AG08395 (cell line): ENCODE measurements around the gene ALOX15B.
"Not testable (repeated sequence)": the region's sequence is repeated elsewhere in the genome, so short reads cannot be mapped to it uniquely, and the experiment has no call there.

Experiments
- DNase-seq: peaks from one replicate; pipeline ENCODE4 v3.0.0; 2012; ENCODE audit warnings: mixed read lengths, low spot score

The ALOX15B gene

DNA sequence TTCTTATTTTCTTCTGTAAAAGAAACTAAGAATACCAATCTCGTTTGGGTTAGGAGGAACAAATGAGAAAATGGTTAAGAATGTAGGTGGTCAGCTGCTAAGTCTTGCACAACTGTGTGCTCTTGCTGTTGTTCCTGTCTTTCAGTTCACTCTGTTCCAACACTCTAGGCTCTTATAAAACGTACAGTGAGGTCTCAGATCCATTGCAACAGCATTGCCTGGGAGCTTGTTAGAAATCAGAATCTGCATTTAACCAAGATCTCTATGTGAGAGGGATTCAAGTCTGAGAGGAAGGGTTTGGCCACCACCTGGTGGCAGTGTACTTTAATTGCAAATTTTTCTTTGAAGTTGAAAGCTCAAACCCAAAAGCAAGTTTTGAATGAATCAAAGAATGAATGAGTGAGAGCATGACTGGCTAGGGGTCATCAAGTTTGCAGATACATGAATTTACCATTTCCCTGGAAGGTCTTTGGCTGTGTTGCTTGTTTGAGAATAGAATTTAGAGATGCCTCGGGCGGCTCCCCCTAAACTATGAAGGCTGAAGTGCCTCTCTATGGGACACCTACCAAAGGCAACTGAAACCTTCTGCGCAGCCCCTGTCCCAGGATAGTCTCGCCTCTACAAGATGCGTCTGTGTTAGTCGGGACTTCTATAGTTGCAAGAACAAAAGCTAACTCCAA is 2.5 kb downstream of the ALOX15B start:
- peak; percentile 62 for DNase-seq

DNA sequence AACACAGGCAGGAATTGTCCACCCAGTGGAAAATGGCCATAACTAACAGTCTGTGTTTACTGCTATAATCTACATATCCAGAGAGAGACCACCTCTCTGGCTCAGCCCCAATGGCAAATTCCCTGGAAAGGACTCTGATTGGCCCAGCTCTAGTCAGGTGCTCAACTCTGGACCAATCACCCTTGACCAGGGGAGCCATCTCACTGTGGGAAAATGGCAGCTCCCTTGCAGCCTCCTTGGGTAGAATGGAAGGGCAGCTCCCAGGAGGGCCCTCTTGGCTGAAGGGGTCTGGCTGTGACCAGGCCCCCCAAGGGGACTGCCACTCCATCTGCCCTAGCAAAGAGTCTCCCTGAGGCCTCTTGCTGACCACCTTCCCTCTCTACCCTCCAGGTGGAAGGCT is 3.1 kb downstream of the ALOX15B start:
- no peak for DNase-seq

DNA sequence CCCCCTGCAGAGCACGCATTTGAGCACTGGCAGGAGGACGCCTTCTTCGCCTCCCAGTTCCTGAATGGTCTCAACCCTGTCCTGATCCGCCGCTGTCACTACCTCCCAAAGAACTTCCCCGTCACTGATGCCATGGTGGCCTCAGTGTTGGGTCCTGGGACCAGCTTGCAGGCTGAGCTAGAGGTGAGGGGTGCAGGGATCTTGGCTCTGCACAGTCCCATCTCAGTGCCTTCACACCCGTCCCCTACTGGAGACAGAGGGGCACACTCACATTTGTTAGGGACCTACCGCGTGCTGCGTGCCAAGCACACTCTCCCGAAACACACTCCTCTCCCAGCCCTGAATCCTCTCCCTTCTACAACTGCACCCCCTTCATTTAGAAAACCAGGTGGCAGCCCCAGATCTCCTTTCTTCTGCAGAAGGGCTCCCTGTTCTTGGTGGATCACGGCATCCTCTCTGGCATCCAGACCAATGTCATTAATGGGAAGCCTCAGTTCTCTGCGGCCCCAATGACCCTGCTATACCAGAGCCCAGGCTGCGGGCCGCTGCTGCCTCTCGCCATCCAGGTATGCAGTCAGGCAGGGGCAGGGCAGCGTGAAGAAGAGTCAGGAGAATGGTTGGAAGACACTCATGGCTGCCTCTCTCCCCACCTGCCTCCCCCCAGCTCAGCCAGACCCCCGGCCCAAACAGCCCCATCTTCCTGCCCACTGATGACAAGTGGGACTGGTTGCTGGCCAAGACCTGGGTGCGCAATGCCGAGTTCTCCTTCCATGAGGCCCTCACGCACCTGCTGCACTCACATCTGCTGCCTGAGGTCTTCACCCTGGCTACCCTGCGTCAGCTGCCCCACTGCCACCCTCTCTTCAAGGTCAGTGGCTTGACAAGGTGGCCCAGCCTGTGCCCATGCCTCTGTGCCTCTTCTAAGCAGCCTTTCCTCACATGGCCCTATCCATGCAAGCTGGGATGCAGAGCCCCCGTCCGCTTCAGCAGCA is 6.3 kb downstream of the ALOX15B start:
- no peak for DNase-seq

DNA sequence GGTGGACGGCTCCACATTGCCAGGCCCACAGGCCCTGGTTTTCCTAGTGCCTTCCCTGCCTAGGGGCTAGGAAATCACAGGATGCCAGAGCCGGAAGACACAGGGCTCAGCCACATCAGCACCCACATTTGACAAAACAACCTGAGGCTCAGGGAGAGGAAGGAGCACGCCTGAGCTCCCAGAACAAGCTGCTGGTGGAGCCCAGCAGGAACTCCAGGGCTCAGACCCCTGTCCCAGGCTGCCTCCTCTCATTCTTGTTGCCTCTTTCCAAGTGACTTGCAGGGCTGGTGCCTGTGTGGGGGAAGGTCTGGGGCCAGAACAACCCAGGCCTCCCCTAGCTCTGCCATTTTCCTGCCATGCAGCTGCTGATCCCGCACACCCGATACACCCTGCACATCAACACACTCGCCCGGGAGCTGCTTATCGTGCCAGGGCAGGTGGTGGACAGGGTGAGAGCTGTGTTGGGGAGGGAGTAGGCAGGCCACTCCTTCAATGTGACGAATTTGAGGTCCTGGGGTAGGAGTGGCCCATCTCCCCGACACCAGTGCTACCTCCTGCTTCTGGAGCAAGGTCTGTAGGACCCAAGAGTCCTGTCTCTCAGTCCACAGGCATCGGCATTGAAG is 7.6 kb downstream of the ALOX15B start:
- DNase-seq: no peak

DNA sequence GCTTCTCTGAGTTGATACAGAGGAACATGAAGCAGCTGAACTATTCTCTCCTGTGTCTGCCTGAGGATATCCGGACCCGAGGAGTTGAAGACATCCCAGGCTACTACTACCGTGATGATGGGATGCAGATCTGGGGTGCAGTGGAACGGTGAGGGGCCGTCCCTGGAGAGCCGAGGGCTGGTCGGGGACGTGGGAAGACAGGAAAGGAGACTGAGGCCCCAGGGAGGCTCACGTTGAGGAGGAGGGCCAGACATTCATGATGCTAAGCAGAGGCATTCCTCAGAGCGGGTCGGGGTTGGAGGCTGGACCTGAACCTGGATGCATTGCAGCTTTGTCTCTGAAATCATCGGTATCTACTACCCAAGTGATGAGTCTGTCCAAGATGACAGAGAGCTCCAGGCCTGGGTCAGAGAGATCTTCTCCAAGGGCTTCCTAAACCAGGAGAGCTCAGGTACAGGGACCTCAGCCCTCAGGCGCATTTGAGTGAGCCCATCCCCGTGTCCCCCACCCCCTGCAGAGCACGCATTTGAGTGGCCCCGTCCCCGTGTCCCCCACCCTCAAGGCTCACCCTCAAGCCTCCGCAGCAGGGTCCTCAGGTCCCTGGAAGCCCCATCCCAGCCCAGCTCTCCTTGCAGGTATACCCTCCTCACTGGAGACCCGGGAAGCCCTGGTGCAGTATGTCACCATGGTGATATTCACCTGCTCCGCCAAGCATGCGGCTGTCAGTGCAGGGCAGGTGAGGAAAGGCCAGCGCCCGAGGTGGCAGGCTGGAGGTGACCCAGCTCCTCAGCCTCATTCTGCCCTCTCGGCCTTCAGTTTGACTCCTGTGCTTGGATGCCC is 8.3 kb downstream of the ALOX15B start:
- DNase-seq: no peak

DNA sequence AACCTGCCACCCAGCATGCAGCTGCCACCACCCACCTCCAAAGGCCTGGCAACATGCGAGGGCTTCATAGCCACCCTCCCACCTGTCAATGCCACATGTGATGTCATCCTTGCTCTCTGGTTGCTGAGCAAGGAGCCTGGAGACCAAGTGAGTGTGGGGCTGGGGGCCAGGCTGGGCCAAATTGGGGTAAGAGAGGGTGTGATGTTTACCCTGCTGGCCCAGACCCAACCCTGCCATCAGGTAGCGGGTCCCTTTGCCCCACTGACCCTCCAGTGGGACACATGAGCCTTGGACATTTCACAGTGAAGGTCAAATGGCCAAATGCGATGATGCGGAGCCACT is 8.9 kb downstream of the ALOX15B start:
- no peak for DNase-seq

DNA sequence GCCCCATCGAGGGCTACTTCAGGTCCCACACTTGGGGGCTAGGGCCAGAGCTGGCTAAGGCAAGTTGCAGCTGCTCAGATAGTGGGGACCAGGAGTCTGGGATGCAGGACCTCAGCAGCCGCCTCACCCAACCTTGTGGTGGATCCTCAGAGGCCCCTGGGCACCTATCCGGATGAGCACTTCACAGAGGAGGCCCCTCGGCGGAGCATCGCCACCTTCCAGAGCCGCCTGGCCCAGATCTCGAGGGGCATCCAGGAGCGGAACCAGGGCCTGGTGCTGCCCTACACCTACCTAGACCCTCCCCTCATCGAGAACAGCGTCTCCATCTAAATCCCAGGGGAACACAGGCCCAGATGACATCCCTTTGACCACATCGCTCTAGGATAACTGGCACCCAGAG is 9.4 kb downstream of the ALOX15B start:
- no peak for DNase-seq

DNA sequence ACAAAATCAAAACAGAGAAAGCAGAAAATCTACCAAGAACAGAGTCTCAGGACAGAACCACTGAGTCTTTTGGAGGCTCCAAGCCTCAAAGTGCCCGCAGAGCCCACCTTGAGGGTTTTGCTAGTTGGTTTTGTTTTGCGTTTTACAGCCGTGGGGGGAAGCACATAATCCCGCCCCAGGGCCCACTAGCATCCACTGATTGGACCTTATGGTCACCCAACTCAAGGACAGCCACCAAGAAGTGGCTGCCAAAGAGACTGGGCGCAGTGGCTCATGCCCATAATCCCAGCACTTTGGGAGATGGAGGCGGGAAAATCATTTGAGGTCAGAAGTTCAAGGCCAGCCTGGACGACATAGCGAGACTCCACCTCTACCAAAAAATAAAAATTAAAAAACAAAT is 9.9 kb downstream of the ALOX15B start:
- DNase-seq: no peak

DNA sequence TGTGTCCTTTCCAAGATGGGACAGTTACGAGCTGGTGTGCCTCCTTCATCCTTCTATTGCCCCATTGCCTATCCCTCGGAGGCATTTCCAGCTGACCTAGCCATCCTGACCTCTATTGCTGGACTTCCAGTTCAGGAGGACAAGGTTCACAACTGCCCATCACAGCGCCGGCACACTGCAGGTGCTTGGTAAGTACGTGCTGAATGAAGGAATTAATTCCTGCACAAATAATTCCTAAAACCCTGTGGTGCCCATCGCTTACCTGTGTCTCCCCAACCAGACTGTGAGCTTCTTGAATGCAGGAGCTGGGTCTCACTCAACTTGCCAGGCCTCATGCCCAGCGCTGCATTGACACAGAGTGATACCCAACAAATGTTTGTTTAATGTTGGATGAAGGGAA is 13.0 kb downstream of the ALOX15B start:
- DNase-seq: no peak

DNA sequence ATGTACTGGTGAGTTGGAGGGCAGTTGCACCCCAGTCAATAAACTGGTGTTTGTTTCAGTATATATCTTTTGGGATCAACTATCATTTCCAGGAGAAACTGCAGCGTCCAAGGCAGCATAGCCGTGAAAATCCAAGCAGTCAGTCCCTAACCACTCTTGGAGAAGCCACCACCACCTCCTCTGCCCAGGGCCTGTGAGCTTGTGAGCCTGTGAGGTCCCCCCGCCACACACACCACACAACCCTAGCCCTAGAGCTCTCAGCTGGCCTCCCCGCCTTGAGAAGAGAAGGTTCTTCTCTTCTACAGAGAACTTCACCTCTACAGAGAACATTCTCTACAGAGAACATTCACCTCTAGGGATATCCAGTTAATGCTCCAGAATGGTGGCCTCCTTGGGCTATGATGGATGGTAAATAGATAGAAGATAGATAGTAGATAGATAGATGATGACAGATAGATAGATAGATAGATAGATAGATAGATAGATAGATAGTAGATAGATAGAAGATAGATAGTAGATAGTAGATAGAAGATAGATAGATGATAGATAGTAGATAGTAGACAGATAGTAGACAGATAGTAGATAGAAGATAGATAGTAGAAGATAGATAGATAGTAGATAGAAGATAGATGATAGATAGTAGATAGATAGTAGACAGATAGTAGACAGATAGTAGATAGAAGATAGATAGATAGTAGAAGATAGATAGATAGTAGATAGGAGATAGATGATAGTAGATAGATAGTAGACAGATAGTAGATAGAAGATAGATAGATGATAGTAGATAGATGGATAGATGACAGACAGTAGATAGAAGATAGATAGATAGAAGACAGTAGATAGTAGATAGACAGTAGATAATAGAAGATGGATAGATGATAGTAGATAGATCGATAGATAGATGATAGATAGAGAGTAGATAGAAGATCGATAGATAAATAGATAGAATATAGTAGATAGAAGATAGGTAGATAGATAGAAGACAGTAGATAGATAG is 13.7 kb downstream of the ALOX15B start:
- no peak for DNase-seq

DNA sequence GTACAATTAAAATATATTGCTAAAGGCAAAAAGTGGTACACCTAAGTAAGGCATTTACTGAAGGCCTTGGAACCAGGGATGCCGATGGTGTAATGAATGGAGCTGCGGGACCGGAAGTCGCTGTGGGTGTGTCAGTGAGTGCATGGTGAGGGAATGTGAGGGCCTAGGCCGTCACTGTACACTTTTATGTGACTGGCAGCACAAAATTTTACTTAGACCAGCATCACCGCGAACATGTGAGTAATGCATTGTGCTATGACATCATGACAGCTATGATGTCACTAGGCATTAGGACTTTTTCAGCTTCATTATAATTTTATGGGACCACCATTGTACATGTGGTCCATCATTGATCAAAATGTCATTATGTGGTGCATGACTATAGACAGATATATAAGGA is 14.7 kb downstream of the ALOX15B start:
- no peak for DNase-seq

DNA sequence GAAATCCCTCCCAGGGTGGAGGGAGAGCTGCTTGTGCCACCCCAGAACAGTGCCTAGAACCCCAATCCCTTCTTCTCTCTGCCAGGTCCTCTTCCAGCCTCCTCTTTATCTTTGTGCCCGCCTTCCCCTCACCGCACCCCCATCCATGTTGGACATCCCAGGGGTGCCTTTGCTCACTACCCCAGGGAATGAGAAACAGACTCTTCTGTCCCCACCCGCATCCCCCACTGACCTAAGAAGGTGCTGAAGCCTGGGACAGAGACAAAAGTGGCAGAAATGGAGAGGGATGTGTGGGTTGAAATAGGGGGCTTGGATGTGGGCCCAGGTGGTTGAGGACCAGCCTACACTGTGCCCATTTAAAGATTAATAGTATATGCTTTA is 17.0 kb downstream of the ALOX15B start:
- no peak for DNase-seq

DNA sequence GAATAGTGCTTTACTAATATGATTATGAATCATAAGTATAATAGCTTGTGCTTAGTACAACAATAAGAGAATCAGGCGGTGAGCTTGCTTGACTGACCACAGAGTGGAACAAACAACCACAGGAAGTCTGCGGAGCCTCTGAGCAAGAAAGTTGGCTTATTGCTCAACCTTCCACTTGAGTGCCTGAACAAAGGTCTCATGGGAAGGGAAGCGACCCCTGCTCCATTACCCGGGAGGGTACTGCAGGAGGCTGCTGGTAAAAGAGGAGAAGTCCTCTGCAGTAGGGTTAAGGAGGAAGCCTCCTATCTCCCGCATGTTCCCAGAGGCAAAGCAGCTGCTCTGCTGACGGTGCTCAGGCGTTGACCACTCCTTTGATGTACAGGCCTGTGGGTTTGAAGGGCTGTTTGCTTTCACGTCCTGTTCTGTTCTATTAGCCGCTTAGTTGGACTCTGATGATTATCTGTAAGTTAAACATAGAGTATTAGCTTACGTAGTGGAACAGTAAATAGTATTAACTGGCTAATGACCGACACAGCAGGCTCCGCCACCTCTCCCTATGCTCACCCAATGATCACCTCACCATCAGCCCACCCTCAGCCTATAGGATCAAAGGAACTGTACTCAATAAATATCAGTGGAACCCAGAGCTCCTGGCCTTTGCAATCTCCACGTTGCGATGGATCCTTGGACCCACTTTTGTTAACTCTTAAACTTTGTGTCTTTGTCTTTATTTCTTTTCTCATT is 17.5 kb downstream of the ALOX15B start:
- peak; percentile 31 for DNase-seq

DNA sequence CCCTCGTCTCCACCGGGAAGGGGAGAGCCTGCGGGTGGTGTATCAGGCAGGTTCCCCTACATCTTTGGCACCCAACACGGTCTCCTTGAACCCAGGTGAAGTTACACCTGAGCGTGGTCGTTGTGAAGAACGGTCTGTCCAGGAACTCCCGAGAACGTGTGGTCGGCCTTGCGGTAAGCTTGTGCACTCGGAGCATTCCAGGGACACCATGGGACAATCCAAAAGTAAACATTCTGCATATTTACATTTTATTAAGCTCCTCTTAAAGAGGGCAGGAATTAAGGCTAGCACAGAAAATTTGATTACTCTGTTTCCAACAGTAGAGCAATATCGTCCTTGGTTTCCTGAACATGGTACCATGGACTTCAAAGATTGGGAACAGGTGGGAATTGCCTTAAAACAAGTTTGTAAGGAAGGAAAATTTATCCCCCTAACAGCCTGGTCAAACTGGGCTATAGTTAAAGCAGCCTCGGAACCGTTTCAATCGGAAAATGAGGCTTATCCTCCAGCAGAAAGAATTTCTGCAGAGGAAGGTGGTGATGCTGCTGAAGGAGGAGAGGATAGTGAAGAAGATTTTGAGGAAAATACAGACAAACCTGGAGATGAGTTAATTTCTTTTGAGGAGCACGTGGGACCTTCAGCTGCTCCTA is 18.2 kb downstream of the ALOX15B start:
- DNase-seq: no peak

DNA sequence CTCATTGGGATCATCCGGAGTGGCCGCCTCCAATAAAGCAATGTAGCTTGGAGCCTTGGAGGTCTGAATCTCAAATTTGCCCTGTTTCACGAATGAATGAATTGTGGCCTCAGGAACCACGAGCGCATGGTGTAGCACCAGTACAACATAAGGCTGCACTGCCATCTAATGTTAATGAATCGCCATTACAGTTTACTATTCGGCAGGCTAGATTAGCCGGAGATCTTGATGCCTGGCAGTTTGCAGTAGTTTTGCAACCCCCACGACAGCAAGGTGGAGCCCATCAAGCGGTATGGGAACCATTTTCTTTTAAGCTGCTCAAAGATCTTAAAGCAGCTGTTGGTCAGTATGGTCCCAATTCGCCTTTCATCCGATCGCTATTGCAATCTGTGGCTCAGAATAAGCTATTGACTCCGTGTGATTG is 18.8 kb downstream of the ALOX15B start:
- DNase-seq: peak; percentile 86

DNA sequence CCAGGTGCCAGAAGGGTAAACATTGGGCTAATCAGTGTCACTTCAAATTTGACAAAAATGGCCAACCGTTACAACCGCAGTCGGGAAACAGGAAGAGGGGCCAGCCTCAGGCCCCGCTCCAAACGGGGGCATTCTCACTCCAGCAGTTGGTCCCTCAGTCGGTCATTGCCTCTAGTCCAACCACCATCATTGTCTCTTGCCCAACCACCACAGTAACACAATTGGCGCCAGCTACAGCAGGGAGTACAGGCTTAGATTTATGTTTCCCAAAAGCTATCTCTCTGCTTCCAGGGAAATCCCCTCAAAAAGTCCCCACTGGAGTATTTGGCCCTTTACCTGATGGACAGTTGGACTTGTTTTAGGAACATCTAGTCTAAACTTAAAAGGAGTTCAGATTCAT is 20.3 kb downstream of the ALOX15B start:
- no peak for DNase-seq

DNA sequence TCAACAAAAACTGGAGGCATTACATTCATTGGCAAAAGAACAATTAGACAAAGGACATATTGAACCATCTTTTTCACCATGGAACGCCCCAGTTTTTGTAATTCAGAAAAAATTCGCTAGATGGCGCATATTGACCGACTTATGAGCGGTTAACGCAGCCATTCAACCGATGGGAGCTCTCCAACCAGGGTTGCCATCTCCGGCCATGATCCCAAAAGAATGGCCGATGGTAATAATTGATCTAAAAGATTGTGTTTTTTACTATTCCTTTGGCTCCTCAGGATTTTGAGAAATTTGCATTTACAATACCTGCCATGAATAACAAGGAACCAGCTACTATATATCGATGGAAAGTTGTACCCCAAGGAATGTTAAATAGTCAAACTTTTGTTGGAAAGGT is 21.4 kb downstream of the ALOX15B start:
- peak; percentile 84 for DNase-seq

DNA sequence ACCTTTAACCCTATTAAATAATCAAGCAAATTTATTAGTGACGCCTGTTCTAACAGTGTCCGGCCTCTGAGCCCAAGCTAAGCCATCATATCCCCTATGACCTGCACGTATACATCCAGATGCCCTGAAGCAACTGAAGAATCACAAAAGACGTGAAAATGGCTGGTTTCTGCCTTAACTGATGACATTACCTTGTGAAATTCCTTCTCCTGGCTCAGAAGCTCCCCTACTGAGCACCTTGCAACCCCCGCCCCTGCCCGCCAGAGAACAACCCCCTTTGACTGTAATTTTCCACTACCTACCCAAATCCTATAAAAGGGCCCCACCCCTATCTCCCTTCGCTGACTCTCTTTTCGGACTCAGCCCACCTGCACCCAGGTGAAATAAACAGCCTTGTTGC is 23.0 kb downstream of the ALOX15B start:
- DNase-seq: not testable (repeated sequence)

DNA sequence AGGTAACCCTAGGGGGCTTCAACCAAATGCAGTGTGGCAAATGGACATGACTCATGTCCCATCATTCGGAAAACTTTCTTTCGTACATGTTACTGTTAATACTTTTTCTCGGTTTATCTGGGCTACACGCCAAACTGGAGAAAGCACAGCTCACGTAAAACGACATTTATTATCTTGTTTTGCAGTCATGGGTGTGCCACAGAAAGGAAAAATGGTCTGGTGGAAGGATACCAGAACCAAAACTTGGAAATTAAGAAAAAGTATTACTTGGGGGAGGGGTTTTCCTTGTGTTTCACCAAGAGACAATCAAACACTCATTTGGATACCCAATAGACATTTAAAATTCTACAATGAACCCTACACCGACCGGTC is 23.6 kb downstream of the ALOX15B start:
- no peak for DNase-seq
